ENCODE measurements around the gene S100A13.

Gene S100A13

DNA sequence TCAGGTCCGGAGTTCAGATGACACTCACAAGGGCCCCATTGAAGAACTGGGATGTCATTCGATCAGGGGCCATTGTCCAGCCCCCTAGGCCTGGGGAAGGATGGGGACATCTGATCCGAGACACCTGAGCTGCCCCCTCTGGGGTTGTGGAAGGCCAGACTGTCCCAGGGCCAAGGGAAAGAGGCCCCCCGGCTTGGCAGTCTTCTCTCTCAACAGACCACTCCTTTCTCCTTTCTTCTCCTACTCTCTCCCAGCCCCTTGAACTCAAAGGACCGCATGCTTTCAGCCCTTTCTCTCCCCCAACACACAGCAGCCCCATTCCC is 2.0 kb upstream of the S100A13 start:
- H3K9me3 ChIP-seq: no peaks in the 10 kb centered on the region
- no peaks in the 10 kb centered on the region for H3K36me3 ChIP-seq
- peaks cover 0 to 66% (median 46%) of the 10 kb centered on the region in 4 donors for H3K4me1 ChIP-seq
- peak in 1 of 2 donors; percentile 63 for DNase-seq
- no peaks in the 10 kb centered on the region for H3K27me3 ChIP-seq
- TF ChIP-seq, protein P1, sequence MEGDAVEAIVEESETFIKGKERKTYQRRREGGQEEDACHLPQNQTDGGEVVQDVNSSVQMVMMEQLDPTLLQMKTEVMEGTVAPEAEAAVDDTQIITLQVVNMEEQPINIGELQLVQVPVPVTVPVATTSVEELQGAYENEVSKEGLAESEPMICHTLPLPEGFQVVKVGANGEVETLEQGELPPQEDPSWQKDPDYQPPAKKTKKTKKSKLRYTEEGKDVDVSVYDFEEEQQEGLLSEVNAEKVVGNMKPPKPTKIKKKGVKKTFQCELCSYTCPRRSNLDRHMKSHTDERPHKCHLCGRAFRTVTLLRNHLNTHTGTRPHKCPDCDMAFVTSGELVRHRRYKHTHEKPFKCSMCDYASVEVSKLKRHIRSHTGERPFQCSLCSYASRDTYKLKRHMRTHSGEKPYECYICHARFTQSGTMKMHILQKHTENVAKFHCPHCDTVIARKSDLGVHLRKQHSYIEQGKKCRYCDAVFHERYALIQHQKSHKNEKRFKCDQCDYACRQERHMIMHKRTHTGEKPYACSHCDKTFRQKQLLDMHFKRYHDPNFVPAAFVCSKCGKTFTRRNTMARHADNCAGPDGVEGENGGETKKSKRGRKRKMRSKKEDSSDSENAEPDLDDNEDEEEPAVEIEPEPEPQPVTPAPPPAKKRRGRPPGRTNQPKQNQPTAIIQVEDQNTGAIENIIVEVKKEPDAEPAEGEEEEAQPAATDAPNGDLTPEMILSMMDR (IDR thresholded peaks at IDR 0.05): no peak
- intact Hi-C loops (cut with DNase I; ENCODE audit: low total_unique reads): no loop called here
- H3K4me3 ChIP-seq: no peak overlapping the region
- H3K27ac ChIP-seq: peak overlapping the region; percentile 89 to 92

DNA sequence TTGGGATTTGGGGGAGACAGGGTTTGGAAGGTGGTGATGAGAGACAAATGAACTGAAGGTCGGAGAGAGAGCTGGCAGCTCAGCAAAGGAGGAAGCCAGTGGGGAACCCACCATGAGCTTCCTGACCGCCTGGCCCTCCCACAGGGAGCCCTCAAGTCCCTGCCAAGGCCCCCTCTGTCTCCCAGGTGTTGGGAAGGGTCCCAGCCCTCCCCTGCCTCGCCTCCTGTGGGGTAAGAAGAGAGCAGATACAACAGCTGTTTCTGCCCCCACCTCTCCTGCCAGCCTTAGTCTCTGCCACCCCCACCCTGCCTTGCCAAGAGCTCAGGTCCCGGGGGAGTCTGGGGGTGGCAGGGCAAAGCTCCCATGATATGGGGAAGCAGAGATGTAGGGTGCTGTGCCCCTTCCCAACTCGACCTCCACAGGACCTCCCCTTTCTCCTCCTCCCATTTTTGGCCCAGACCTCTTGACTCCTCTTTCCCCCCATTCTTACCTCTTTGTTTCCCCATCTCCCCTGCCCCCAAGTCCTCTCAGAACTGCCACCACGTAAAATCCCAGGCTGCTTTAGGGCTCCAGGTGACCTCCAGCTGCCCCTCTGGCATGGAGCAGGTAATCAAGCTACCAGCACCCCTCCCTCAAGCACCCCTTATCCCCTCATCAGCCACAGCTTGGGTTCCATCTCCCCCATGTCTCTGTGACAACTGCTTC is 1.5 kb upstream of the S100A13 start:
- DNase-seq: peak in 1 of 2 donors; percentile 66
- Histone ChIP-seq H3K4me3 (no peak overlapping the region), H3K27ac (peak overlapping the region; percentile 89 to 92), H3K4me1 (peaks cover 0 to 66% (median 49%) of the 10 kb centered on the region in 4 donors), H3K27me3 (no peaks in the 10 kb centered on the region), H3K36me3 (no peaks in the 10 kb centered on the region), H3K9me3 (no peaks in the 10 kb centered on the region)
- intact Hi-C loops (cut with DNase I; ENCODE audit: low total_unique reads): no loop called here
- TF ChIP-seq, protein P1 (IDR thresholded peaks at IDR 0.05): no peak

DNA sequence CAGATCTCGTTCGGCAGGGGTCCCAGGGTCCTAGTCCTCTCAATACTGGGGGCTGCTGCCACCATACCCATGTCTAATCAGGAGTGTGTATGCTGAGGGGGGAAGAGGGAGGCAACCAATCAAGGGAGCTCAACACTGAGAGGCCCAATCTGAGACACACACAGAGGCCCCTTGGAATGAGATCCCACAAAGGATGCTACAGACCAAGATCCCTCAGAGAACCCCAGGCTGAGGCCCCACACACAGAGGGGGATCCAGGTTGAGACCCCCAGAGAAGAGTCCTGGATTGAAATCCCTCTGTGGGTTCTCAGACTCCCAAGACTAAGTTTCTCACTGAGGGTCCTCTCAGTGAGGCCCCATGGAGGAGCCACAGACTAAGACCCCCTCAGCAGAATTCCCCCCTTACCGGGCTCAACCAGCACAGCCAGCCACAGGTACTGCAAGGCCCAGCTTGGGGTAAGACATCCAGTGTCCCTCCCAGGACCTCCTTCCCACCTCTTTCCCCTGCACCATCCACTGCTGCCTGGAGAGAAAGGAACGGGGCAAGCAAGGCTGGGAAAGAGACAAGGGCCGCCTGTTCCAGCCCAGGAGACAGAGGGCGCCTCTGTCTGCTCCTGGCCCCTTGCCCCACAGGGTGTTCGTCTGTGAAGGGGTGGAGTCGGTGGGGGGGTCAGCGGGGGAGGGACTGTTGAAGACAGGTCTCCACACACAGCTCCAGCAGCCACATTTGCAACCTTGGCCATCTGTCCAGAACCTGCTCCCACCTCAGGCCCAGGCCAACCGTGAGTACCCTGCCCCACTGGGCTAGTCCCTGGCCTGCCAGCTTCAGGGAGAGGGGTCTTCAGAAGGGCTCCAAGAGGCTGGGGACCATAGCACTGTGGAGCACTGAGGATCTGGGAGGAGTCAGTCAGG is 666 bp upstream of the S100A13 start, which contains the start of gene S100A1:
S100A1 (plus strand) TSS at position 720 of the 912 bp plus-strand sequence. CDS start 2,088 bp downstream, outside the sequence.
- TF ChIP-seq, protein P1 (IDR thresholded peaks at IDR 0.05): no peak
- Histone ChIP-seq H3K27me3 (no peaks in the 10 kb centered on the region), H3K27ac (peak within 1 kb of the TSS; percentile 89 to 92), H3K4me3 (peak within 1 kb of the TSS; percentile 56 to 65), H3K4me1 (peaks cover 0 to 64% (median 50%) of the 10 kb centered on the region in 4 donors), H3K9me3 (no peaks in the 10 kb centered on the region), H3K36me3 (peaks cover 0 to 6% (median 0%) of the 10 kb centered on the region in 3 donors)
- peak in 1 of 2 donors; percentile 71 for DNase-seq
- intact Hi-C loops (cut with DNase I; ENCODE audit: low total_unique reads): no loop called here

GRCh38 chr1:153626477-153626903 is 815 bp downstream of the S100A13 start:
- DNase-seq: peak in 1 of 2 donors; percentile 64
- H3K4me3 ChIP-seq: peak overlapping the region; percentile 56 to 65
- H3K27me3 ChIP-seq: no peaks in the 10 kb centered on the region
- intact Hi-C loops (cut with DNase I; ENCODE audit: low total_unique reads): no loop called here
- H3K36me3 ChIP-seq: peaks cover 0 to 12% (median 3%) of the 10 kb centered on the region in 3 donors
- peak overlapping the region; percentile 89 to 92 for H3K27ac ChIP-seq
- H3K9me3 ChIP-seq: no peaks in the 10 kb centered on the region
- H3K4me1 ChIP-seq: peaks cover 0 to 63% (median 47%) of the 10 kb centered on the region in 4 donors
- TF ChIP-seq, protein P1 (IDR thresholded peaks at IDR 0.05): no peak

- peak in 1 of 2 donors; percentile 45 for DNase-seq
- intact Hi-C loops (cut with DNase I; ENCODE audit: low total_unique reads): no loop called here
- no peak overlapping the region for H3K4me3 ChIP-seq
- peak overlapping the region; percentile 1 to 89 for H3K27ac ChIP-seq
- peaks cover 0 to 55% (median 42%) of the 10 kb centered on the region in 4 donors for H3K4me1 ChIP-seq
- no peaks in the 10 kb centered on the region for H3K27me3 ChIP-seq
- H3K36me3 ChIP-seq: peaks cover 5 to 21% (median 8%) of the 10 kb centered on the region in 3 donors
- TF ChIP-seq, protein P1 (IDR thresholded peaks at IDR 0.05): no peak
- no peaks in the 10 kb centered on the region for H3K9me3 ChIP-seq
Measured at GRCh38 chr1:153624965-153625611, 2.2 kb downstream of the S100A13 start.

Measured in tibial artery (tissue), 4 donors.